ENCODE measurements around the gene ING5. TPM values are rescaled to one million over a fixed set of nuclear protein-coding genes. Genes with fewer than 3 reads are reported as not detected.
"Not testable (repeated sequence)": the region's sequence is repeated elsewhere in the genome, so short reads cannot be mapped to it uniquely, and the experiment has no call there.

The ING5 gene
- polyA plus RNA-seq, 1 donor = 44.2 TPM

DNA sequence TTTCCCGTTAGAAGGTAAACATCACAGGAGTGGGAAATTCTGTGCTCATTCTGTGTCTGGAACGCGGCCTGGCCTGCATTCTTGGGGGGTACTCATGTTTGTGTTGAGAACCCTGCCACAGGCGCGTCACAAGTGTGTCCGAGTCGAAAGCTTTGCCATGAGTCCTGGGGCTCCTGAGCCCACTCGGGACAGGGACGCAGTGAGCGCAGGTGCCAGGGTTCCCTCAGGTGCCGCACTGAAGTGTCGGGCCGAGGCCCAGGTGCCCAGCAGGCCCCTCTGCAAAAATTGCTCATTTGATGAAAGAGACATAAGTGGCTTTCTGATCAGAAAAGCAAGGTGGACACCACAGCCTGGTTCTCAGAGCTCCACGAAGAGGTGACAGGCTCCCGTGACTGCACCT lies 37.3 kb downstream of the ING5 start:
- H3K27ac ChIP-seq (ENCODE audit: low read length) = no peak overlapping the region
- WGBS (ENCODE audit: insufficient coverage, low lambda C conversion rate) = 100% methylated on average over 2 of the region's 15 CpGs
- peaks cover 20% of the 10 kb centered on the region for H3K36me3 ChIP-seq (ENCODE audit: control insufficient read depth, insufficient read depth, low read length)
- no peaks in the 10 kb centered on the region for H3K9me3 ChIP-seq (ENCODE audit: control insufficient read depth, low read depth, low read length)
- H3K27me3 ChIP-seq (ENCODE audit: control insufficient read depth, insufficient read depth, low read length) = no peaks in the 10 kb centered on the region
- H3K4me1 ChIP-seq (ENCODE audit: control insufficient read depth, insufficient read depth, low read length) = peaks cover 2% of the 10 kb centered on the region
- DNase-seq = no peak
- H3K4me3 ChIP-seq (ENCODE audit: low read length) = no peak overlapping the region

DNA sequence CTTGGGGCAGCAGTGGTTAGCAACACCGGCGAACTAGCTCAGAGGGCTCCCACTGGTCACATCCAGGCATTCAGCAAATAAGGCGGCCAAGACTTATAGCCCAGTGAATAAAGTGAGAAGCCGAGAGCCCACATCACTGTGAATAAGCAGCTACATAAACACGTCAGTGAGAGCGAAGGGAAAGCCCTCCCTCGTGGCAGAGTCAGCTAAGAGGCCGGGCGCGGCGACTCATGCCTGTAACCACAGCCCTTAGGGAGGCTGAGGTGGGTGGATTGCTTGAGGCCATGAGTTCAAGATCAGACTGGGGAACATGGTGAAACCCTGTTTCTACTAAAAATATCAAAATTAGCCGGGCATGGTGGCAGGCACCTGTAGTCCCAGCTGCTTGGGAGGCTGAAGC lies 37.8 kb downstream of the ING5 start:
- no peak for DNase-seq
- no peaks in the 10 kb centered on the region for H3K9me3 ChIP-seq (ENCODE audit: control insufficient read depth, low read depth, low read length)
- H3K27me3 ChIP-seq (ENCODE audit: control insufficient read depth, insufficient read depth, low read length) = no peaks in the 10 kb centered on the region
- peaks cover 2% of the 10 kb centered on the region for H3K4me1 ChIP-seq (ENCODE audit: control insufficient read depth, insufficient read depth, low read length)
- H3K36me3 ChIP-seq (ENCODE audit: control insufficient read depth, insufficient read depth, low read length) = peaks cover 25% of the 10 kb centered on the region
- H3K4me3 ChIP-seq (ENCODE audit: low read length) = no peak overlapping the region
- no CpG with 5 or more reads among the region's 12 CpGs for WGBS (ENCODE audit: insufficient coverage, low lambda C conversion rate)
- no peak overlapping the region for H3K27ac ChIP-seq (ENCODE audit: low read length)

DNA sequence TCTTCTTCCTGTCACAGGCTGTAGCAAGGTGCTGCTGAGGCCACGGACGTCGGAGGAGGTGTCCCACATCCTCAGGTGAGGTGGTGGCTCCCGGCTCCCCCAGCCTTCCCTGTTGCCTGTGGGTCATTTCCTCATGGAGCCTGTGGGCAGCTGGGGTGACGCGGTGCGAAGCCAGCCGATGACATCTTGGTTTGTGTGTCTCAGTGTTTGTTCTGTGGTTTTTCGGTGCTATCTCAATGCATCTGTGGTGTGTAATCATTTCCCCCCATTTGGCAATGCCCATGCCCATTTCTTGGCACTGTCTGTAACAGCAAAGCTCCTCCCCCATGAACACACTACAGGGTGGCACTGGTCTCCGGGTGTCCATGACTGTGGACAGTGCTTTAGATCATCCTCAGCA lies 39.2 kb downstream of the ING5 start:
- H3K27me3 ChIP-seq (ENCODE audit: control insufficient read depth, insufficient read depth, low read length) = no peaks in the 10 kb centered on the region
- no peak overlapping the region for H3K4me3 ChIP-seq (ENCODE audit: low read length)
- H3K9me3 ChIP-seq (ENCODE audit: control insufficient read depth, low read depth, low read length) = peaks cover 3% of the 10 kb centered on the region
- no CpG with 5 or more reads among the region's 10 CpGs for WGBS (ENCODE audit: insufficient coverage, low lambda C conversion rate)
- H3K27ac ChIP-seq (ENCODE audit: low read length) = no peak overlapping the region
- peaks cover 38% of the 10 kb centered on the region for H3K36me3 ChIP-seq (ENCODE audit: control insufficient read depth, insufficient read depth, low read length)
- H3K4me1 ChIP-seq (ENCODE audit: control insufficient read depth, insufficient read depth, low read length) = no peaks in the 10 kb centered on the region
- no peak for DNase-seq

DNA sequence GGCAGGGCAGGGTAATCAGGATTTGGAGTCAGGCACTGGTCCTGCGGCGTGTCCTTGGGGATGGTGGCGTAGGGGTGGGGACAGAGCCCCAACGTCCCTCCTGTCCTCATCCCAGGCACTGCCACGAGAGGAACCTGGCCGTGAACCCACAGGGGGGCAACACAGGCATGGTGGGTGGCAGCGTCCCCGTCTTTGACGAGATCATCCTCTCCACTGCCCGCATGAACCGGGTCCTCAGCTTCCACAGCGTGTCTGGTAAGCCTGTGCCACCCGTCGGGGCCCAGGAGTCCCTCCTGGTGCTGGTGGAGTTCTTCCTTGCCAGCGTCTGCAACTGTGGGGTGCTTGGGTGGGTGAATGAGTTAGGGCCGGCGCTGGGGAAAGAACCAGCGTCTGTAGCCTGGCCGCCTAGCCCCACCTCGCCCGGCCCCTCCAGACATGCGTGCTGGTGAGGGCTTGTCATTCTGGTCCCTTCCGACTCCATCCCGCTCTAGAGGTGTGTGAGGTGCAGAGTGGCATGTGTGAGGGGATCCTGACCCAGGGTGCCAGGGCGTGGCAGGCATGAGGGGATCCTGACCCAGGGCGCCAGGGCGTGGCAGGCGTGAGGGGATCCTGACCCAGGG lies 40.6 kb downstream of the ING5 start:
- H3K4me1 ChIP-seq (ENCODE audit: control insufficient read depth, insufficient read depth, low read length) = no peaks in the 10 kb centered on the region
- H3K27ac ChIP-seq (ENCODE audit: low read length) = no peak overlapping the region
- H3K27me3 ChIP-seq (ENCODE audit: control insufficient read depth, insufficient read depth, low read length) = no peaks in the 10 kb centered on the region
- WGBS (ENCODE audit: insufficient coverage, low lambda C conversion rate) = no CpG with 5 or more reads among the region's 28 CpGs
- peaks cover 3% of the 10 kb centered on the region for H3K9me3 ChIP-seq (ENCODE audit: control insufficient read depth, low read depth, low read length)
- peaks cover 41% of the 10 kb centered on the region for H3K36me3 ChIP-seq (ENCODE audit: control insufficient read depth, insufficient read depth, low read length)
- no peak for DNase-seq
- H3K4me3 ChIP-seq (ENCODE audit: low read length) = no peak overlapping the region

DNA sequence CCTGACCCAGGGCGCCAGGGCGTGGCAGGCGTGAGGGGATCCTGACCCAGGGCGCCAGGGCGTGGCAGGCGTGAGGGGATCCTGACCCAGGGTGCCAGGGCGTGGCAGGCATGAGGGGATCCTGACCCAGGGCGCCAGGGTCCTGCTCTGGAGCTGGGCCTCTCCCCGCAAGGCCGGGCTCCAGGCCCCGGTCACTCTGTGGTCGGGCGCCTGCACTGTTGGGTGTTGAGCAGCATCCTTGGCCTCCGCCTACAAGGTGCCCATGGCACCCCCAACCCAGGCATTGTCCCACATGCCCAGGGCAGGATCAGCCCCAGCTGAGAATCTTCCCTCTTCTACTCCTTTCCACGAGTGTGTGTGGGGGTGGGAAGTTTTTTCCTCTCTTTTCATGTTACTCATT lies 41.2 kb downstream of the ING5 start:
- H3K4me1 ChIP-seq (ENCODE audit: control insufficient read depth, insufficient read depth, low read length); H3K4me3 ChIP-seq (ENCODE audit: low read length); DNase-seq; H3K27me3 ChIP-seq (ENCODE audit: control insufficient read depth, insufficient read depth, low read length); H3K9me3 ChIP-seq (ENCODE audit: control insufficient read depth, low read depth, low read length); H3K27ac ChIP-seq (ENCODE audit: low read length): not testable (repeated sequence)
- H3K36me3 ChIP-seq (ENCODE audit: control insufficient read depth, insufficient read depth, low read length) = peaks cover 44% of the 10 kb centered on the region
- WGBS (ENCODE audit: insufficient coverage, low lambda C conversion rate) = 17% methylated on average over 1 of the region's 15 CpGs

DNA sequence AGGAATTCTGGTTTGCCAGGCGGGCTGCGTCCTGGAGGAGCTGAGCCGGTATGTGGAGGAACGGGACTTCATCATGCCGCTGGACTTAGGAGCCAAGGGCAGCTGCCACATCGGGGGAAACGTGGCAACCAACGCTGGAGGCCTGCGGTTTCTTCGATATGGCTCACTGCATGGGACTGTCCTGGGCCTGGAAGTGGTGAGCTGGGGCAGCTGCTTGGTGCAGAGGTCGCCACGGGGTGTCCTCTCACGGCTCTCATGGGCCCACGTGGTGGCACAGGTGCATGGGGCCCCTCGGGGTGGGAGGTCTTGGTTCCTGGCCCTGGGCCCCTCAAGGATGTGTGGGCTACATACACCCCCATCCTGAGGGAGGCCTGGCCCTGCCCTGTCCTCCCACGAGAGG lies 41.8 kb downstream of the ING5 start:
- Histone ChIP-seq H3K27me3 (ENCODE audit: control insufficient read depth, insufficient read depth, low read length) (no peaks in the 10 kb centered on the region), H3K36me3 (ENCODE audit: control insufficient read depth, insufficient read depth, low read length) (peaks cover 44% of the 10 kb centered on the region), H3K27ac (ENCODE audit: low read length) (no peak overlapping the region), H3K4me1 (ENCODE audit: control insufficient read depth, insufficient read depth, low read length) (no peaks in the 10 kb centered on the region), H3K9me3 (ENCODE audit: control insufficient read depth, low read depth, low read length) (peaks cover 3% of the 10 kb centered on the region), H3K4me3 (ENCODE audit: low read length) (no peak overlapping the region)
- no peak for DNase-seq
- no CpG with 5 or more reads among the region's 16 CpGs for WGBS (ENCODE audit: insufficient coverage, low lambda C conversion rate)

DNA sequence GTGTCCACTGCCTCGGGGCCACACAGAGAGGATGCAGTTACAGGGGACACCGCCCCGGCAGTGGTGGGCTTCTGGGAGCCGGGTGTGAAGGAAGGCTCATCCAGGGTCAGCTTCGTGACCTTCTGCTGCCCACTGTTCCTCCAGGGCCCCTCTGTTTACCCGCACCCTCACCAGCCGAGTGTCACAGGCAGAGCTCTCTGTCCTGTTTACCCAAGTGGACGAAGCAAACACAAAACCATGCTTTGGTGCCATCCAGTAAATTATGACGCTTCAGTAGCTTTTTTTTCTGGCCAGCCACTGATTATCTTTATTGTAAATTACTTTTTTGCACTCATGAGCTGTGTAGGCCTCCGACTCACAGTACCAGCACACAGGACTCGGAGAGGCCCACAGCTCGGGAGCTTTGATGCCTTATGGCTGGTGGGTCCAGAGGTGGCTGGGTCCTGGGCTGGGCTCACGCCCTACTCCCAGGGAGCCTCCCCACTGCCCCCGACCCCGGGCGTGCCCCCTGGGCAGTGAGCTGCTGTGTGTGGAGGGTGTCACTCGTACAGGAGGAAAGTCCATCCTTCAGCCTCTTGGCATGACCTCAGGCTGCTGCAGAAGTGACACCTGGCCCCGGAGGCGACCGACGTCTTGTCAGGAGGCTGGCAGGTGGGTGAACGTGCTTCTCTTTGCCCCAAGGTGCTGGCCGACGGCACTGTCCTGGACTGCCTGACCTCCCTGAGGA lies 42.4 kb downstream of the ING5 start:
- H3K27me3 ChIP-seq (ENCODE audit: control insufficient read depth, insufficient read depth, low read length) = no peaks in the 10 kb centered on the region
- H3K9me3 ChIP-seq (ENCODE audit: control insufficient read depth, low read depth, low read length) = peaks cover 3% of the 10 kb centered on the region
- H3K4me1 ChIP-seq (ENCODE audit: control insufficient read depth, insufficient read depth, low read length) = no peaks in the 10 kb centered on the region
- DNase-seq = no peak
- peaks cover 47% of the 10 kb centered on the region for H3K36me3 ChIP-seq (ENCODE audit: control insufficient read depth, insufficient read depth, low read length)
- H3K4me3 ChIP-seq (ENCODE audit: low read length) = no peak overlapping the region
- WGBS (ENCODE audit: insufficient coverage, low lambda C conversion rate) = no CpG with 5 or more reads among the region's 24 CpGs
- no peak overlapping the region for H3K27ac ChIP-seq (ENCODE audit: low read length)

DNA sequence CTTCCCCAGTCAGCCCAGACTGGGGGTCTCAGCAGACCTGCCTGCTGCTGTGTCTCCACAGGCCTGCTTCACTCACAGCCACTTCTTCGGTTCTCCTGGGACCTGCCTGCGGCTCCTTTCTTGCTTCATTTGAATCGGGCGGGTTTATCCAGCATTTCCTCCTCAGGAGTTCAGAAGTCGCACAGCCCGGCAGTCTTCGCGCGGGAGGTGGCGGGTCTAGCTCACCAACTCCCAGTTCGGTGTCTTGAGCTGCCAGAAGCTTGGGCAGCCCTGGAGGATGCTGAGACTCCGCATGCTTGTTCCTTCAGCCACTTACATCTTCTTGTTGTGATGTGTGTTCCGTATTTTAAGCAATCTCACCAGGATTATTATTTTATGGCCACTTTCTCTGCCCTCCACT lies 43.4 kb downstream of the ING5 start:
- WGBS (ENCODE audit: insufficient coverage, low lambda C conversion rate) = no CpG with 5 or more reads among the region's 13 CpGs
- Histone ChIP-seq H3K27ac (ENCODE audit: low read length) (no peak overlapping the region), H3K27me3 (ENCODE audit: control insufficient read depth, insufficient read depth, low read length) (no peaks in the 10 kb centered on the region), H3K9me3 (ENCODE audit: control insufficient read depth, low read depth, low read length) (peaks cover 3% of the 10 kb centered on the region), H3K36me3 (ENCODE audit: control insufficient read depth, insufficient read depth, low read length) (peaks cover 50% of the 10 kb centered on the region), H3K4me1 (ENCODE audit: control insufficient read depth, insufficient read depth, low read length) (no peaks in the 10 kb centered on the region), H3K4me3 (ENCODE audit: low read length) (no peak overlapping the region)
- no peak for DNase-seq

DNA sequence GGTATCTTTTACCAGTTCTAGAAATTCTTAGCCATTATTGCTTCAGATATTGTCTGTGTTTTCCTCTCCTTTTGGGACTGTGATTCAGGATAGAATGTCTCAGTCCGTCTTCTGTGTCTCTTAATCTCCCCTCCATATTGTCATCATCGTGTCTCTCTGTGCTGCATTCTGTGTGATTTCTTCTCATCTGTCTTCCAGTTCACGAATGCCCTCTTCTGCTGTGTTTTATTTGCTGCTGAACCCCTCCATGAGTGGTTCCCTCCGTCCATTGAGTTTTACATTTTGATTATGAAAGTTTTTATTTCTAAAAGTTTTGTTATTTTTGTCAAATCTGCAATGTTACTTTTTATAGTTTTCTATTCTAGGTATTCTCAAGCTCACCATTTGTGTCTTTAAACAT lies 44.2 kb downstream of the ING5 start:
- DNase-seq = no peak
- Histone ChIP-seq H3K27ac (ENCODE audit: low read length) (no peak overlapping the region), H3K9me3 (ENCODE audit: control insufficient read depth, low read depth, low read length) (peaks cover 3% of the 10 kb centered on the region), H3K4me1 (ENCODE audit: control insufficient read depth, insufficient read depth, low read length) (no peaks in the 10 kb centered on the region), H3K4me3 (ENCODE audit: low read length) (no peak overlapping the region), H3K36me3 (ENCODE audit: control insufficient read depth, insufficient read depth, low read length) (peaks cover 50% of the 10 kb centered on the region), H3K27me3 (ENCODE audit: control insufficient read depth, insufficient read depth, low read length) (no peaks in the 10 kb centered on the region)
- WGBS (ENCODE audit: insufficient coverage, low lambda C conversion rate) = 100% methylated on average over 2 of the region's 4 CpGs

DNA sequence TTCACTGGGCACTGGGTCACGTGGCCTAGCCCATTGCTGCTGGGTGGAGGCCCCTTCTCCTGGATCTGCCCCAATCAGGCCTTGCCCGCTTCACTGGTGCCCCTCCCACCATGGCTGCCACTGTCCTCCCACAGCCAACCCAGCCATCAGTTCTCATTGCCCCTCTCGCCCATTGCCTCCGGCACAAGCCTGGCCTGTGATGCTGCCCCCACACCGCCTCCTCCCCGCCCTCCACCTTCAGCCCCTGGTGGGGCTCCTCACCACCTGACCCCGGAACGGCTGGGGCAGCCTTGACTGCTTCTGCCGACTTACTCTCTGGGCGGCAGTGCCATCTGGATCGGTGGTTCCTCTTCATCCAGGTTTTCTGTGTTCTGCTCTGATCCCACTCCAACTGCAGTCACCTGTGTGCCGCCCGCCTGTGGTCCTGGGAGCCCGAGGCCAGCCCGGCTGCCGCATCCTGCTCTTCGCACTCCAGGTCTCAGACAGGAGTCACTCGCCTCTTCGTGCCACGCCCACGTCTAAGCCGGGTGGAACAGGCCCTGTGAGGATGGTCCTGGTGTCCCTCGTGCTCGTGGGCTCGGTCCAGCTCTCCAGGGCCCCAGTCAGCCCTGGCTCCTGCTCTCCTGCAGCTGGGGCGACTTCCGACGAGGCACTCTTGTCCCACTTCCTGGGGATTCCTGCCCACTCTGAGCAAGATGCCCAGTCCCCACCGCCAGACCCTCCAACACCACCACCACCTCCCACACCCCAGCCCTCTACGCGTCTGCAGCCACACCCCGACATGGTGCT lies 46.8 kb downstream of the ING5 start:
- Histone ChIP-seq H3K4me1 (ENCODE audit: control insufficient read depth, insufficient read depth, low read length) (no peaks in the 10 kb centered on the region), H3K4me3 (ENCODE audit: low read length) (no peak overlapping the region), H3K36me3 (ENCODE audit: control insufficient read depth, insufficient read depth, low read length) (peaks cover 57% of the 10 kb centered on the region), H3K27ac (ENCODE audit: low read length) (no peak overlapping the region), H3K9me3 (ENCODE audit: control insufficient read depth, low read depth, low read length) (peaks cover 3% of the 10 kb centered on the region), H3K27me3 (ENCODE audit: control insufficient read depth, insufficient read depth, low read length) (no peaks in the 10 kb centered on the region)
- WGBS (ENCODE audit: insufficient coverage, low lambda C conversion rate) = no CpG with 5 or more reads among the region's 32 CpGs
- DNase-seq = no peak

Data from large intestine (tissue), 3 donors.